GM19099 (cell line): ENCODE data around the gene TRPM3.

Source experiments
- POLR2A ChIP-seq: IDR thresholded peaks from 3 replicates; pipeline ENCODE4 v1.6.1; 2011; ENCODE audit warnings: low read depth; ENCODE audit not compliant: insufficient read length; ENCODE audit errors: extremely low read depth

TRPM3 gene

GRCh38 chr9:70617033-70617828 is 504.2 kb downstream of the TRPM3 start:
- no peak for TF ChIP-seq POLR2A

- no peak for TF ChIP-seq POLR2A
Observed at GRCh38 chr9:70616228-70616990, 505.0 kb downstream of the TRPM3 start.

GRCh38 chr9:70615464-70616138 is 505.8 kb downstream of the TRPM3 start:
- no peak for TF ChIP-seq POLR2A

- no peak for TF ChIP-seq POLR2A
Observed at GRCh38 chr9:70614786-70615463, 506.5 kb downstream of the TRPM3 start.

- TF ChIP-seq POLR2A, result no peak
Observed at GRCh38 chr9:70613024-70613768, 508.2 kb downstream of the TRPM3 start.

- TF ChIP-seq POLR2A, result no peak
Observed at GRCh38 chr9:70610287-70610644, 511.2 kb downstream of the TRPM3 start.

- TF ChIP-seq POLR2A, result no peak
Observed at GRCh38 chr9:70609542-70610286, 511.7 kb downstream of the TRPM3 start.

GRCh38 chr9:70609011-70609410 is 512.4 kb downstream of the TRPM3 start:
- TF ChIP-seq POLR2A, result no peak

- no peak for TF ChIP-seq POLR2A
Observed at GRCh38 chr9:70607926-70608325, 513.5 kb downstream of the TRPM3 start.

GRCh38 chr9:70607329-70607728 is 514.1 kb downstream of the TRPM3 start:
- TF ChIP-seq POLR2A, result no peak

- TF ChIP-seq POLR2A, result no peak
Observed at GRCh38 chr9:70603020-70603411, 518.4 kb downstream of the TRPM3 start.

- TF ChIP-seq POLR2A, result no peak
Observed at GRCh38 chr9:70602321-70603019, 519.0 kb downstream of the TRPM3 start.
